ENCODE results near the gene CNTNAP2. TPM values are rescaled to one million over a fixed set of nuclear protein-coding genes. Genes with fewer than 3 reads are reported as not detected.

The CNTNAP2 gene
- total and polyA plus RNA-seq, 2 of the 8 experiments (the other 6 are each of a cell fraction or from before 2014, with no cell fraction given) = 27.9 to 71.0 TPM

Small RNA genes lying within 50 kb of the gene (microRNA-seq; reads per million reads assigned to microRNA genes)
- gene MIR548F4 (ENCODE audit: borderline microRNAs expressed in 2 of 2, borderline number of aligned reads in 2 of 2, borderline replicate concordance in 1 of 2) = 0 reads per million in 2 experiments

Small RNA genes lying within 50 kb of the gene (small RNA-seq; reads per million reads assigned to genes)
- gene AC005518.2 (ENCODE audit: insufficient read depth) (not detected), gene MIR548F4 (ENCODE audit: insufficient read depth) (1.9 reads per million, percentile 12 among the genes with 10 or more reads in this experiment), gene RANP2 (ENCODE audit: insufficient read depth) (not detected), gene RF00012 (ENCODE audit: insufficient read depth) (not detected), gene RF00019 (ENCODE audit: insufficient read depth) (not detected), gene RF02271 (ENCODE audit: insufficient read depth) (not detected), gene RN7SL456P (ENCODE audit: insufficient read depth) (not detected), gene RN7SL72P (ENCODE audit: insufficient read depth) (not detected), gene RNA5SP249 (ENCODE audit: insufficient read depth) (not detected), gene RNU6-1184P (ENCODE audit: insufficient read depth) (not detected)
